Umbilical cord (tissue), 2 donors: ENCODE results near the gene TLCD1. TPM values are rescaled to one million over a fixed set of nuclear protein-coding genes. Genes with fewer than 3 reads are reported as not detected.
A peak's percentile ranks its signal among the peaks of the same experiment; 100 is the strongest.
"Not testable (repeated sequence)": the region's sequence is repeated elsewhere in the genome, so short reads cannot be mapped to it uniquely, and the experiment has no call there.

Experiments
- DNase-seq: peaks from one replicate; pipeline ENCODE4 v3.0.0-alpha.2; 2015; ENCODE audit warnings: low spot score
- total RNA-seq: library from RNA; depleted of rRNA; stranded (reverse); fragments of >200 nt; gene quantifications from one replicate; pipeline ENCODE4 v1.2.3, GENCODE V29; 2014; ENCODE audit warnings: low replicate concordance; ENCODE audit not compliant: insufficient read depth

Gene TLCD1
- total RNA-seq, 1 donor from 2014 or later = 5.1 TPM

DNA sequence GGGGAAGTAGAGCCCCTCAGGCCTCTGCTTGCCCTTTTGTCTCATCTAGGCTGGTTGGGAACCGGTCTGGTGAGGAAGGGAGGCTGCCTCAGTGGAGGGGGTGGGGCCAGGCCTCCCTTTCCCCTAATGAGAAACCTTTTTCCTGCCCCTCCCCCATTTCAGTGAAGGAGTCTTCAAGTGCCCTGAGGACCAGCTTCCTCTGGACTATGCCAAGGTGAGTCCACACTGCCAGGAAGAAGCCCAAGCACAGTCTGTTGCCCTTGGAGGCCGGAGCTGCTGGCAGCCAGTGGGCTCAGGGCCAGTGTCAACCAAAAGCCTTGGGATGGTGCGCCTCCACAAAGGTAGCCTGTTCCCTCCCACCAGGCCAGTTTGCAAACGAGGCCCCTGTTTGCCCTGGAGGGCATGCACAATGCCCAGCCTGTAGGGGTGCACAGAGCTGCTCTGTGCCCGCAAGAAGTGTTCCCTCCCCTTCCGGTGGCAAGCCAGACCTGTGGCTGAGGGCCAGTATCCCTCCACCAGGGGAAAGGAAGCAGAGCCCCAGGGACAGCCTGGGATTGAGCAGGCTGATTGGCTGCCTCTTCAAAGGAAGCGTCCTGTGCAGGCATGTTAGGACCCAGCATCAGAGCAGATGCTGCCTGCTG lies 21.1 kb upstream of the TLCD1 start:
- no peak for DNase-seq

DNA sequence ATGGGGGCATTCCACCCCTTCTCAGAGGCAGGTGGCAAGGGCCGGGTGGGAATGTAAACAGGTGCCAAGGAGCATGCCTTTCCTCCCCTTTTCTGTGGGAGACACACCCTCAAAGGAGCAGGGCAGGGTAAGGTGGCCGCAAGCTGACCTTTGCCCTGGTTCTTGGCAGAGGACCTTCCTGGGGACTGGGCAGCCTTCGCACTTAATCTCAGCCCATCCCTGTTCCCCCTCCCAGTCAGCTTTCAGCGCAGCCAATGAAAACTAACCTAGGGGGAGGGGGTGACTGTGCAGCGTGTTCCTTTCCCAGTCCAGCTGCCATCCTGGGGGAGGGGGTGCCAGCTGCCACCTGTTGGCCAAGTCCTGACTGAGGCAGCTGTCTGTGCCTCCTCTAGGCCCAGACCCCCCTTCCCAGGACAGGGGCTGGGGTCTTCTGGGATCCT lies 20.6 kb upstream of the TLCD1 start:
- no peak for DNase-seq

DNA sequence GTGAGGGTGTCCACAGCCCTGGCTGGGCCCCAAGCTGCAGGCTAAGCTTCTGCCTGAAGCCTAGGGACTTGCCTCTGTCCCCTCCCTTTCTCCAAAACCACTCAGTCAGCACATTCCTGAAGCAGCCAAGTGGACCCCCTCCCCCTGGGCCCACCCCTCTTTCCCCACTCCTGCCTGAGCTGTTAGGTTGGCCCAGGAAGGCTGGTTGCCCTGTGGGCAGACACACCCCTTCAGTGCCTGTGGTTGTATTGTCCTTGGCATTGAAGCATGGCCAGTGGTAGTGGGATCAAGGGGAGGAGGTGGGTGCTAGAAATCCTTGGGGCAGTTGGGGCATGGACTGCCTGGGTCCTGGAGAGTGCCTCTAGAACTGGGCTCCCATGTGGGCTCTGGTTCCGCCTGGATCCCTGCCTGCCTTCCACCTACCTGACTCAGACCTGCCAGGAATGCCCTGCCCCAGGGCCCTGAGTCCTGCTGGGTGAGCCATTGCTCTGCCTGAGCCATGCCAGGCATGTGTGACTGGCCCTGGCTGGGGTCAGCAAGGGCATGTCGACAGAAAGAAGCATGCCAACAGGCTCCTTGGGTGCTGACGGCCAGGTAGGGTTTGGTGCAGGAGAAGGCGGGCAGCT lies 19.9 kb upstream of the TLCD1 start:
- no peak for DNase-seq

DNA sequence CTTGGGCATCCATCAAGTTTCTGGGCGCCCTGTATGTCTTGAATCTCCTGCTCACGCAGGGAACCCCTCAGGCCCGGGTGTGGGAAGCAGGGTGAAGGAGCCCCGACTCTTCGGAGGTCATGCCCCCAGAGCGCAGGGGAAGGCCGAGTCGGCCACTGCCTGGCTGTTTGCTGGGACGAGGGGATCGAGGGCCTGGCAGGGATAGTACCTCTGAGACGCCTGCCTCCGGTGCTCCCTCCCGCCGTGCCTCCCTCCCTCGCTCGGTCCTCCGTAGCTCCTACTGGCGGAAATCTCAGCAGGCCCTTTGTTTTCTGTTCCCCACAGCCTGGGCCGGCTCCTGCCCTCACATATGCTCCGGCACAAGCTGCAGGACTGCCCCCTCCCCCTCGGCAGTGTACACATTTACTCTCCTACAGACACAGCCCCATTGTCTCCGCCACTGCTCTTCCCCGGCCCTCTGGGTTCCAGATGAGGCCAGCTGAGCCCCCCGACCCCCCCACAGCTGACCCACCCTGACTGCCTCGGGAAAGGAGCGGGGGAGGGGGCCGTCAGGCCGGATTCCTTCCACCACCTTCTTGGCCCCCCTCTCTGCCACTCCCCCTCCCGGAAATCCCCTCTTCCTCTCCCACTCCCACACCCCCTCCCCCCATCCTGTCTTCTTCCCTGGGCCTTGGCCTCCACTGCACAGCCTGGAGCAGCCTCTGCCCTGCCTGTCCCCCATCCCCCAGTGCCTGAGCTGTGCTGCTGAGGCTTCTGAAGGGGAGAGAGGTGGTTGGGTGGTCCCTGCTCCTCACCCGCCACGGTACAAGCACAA lies 19.1 kb upstream of the TLCD1 start:
- peak; percentile 58 for DNase-seq

DNA sequence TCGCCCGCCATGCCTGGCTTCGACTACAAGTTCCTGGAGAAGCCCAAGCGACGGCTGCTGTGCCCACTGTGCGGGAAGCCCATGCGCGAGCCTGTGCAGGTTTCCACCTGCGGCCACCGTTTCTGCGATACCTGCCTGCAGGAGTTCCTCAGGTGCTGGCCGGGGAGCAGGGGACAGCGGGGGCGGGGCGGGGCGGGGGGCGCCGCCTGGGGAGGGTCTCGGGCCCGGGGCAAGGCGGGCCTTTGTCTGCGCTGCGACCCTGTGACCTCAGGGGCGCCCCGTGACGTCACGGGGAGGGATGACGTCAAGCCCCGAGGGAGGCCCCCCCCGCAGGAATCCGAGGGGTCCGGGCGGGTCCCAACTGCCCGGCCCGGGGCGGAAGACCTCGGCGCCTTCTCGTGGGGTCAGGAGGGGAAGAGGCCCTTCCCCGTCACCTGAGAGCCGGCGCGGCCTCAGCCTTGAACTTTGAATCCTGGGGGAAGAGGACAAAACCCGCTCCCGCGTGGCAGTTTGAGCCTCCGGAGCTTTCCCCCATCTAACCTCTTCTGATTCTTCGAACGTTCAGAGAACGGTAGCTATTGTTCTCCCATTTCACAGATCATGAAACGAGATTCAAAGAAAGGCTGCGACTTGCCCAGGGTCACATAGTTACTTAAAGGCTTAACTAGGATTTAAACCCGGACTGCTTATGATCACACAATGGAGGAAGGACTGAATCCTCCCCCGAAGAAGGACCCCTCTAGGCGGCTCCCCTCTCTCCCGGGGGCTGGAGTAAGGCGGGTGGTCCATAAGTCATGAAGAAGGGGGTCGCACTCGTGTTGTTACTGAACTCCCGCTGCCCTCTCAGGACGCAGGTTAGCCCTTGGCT lies 18.3 kb upstream of the TLCD1 start:
- DNase-seq = no peak

DNA sequence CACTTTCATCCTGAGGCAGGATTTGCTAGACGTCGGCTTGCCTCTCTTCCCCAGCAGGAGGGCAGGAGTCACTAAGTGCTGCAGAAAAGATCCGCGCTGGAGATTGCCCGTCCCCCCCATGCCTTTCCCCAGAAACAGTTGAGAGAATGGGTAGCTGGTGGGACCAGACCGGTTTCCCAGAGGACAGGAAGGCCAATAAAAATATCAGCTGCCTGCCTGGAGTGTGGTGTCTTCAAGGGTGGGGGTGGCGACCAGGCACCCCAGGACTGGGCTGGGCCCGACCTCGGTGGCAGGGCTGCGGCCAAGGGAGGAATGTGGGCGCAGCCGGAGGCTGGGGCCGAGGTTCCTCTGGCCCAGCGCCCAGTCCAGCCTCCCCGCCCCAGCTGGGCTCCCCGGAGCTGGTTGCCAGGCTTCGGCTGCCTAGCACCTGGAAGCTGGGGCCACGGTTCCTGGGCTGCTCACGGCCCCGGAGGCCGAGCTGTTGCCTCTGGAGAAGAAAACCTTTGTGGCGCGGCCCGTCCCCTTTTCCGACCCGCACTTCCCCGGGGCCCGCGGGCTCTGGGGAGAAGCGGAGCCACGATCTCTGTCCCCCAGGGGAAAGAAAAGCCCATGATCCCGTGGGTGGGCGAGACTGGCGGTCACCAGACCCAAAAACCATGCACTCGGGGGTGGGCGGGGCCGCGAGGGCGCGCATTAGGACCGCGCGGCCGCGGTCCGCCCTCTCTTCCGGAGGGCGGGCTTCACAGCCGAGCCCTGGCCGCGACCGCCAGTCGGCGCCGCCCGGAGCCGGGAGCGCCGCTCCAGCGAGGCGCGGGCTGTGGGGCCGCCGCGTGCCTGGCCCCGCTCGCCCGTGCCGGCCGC lies 17.4 kb upstream of the TLCD1 start, which contains the start of gene TRAF4:
TSS of gene TRAF4 (plus strand) at position 769 of the 861 bp plus-strand sequence. CDS start 102 bp downstream, outside the sequence.
- peak; percentile 88 for DNase-seq

DNA sequence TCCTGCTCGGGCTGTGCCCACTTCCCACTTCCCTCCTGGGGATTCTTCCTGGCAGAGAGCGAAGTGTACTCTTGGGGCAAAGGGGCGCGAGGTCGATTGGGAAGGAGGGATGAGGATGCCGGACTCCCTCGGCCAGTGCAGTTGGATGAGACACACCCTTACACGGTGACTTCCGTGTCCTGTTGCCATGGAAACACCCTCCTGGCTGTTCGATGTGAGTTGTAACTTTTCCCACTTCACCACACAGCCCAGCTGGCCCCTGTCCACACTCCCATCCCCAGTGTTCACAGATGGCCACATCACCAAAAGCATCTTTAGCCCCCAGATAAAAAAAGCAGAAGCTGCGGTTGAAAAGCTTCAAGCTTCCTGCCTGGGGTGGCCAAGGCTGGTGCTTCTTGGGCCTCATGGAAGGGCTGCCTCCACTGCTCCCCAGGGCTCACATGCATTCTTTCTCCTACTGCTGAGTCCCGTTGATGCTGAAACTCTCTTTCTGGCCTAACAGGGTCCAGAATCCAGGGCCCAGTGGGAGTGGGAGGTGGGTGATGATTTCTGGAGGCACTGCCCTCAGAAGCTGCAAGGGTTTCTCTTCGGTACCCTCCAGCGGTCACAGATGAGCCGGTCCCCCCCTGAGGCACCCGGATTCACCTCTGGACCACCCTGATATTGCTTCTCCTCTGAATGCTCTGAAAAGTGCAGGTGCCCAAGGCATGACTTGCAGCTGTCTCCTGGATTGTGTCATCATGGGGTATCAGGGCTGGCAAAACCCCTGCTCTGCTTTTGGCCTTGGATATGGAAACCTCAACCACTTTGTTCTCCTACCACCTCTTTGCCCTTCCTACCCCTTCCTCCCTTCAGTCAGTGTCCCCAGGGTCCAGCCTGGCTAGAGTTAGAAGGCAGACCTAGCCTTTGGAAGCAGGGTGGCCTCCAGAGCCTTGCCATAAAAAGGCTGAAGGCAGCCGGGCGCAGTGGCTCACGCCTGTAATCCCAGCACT lies 15.6 kb upstream of the TLCD1 start:
- DNase-seq = no peak

DNA sequence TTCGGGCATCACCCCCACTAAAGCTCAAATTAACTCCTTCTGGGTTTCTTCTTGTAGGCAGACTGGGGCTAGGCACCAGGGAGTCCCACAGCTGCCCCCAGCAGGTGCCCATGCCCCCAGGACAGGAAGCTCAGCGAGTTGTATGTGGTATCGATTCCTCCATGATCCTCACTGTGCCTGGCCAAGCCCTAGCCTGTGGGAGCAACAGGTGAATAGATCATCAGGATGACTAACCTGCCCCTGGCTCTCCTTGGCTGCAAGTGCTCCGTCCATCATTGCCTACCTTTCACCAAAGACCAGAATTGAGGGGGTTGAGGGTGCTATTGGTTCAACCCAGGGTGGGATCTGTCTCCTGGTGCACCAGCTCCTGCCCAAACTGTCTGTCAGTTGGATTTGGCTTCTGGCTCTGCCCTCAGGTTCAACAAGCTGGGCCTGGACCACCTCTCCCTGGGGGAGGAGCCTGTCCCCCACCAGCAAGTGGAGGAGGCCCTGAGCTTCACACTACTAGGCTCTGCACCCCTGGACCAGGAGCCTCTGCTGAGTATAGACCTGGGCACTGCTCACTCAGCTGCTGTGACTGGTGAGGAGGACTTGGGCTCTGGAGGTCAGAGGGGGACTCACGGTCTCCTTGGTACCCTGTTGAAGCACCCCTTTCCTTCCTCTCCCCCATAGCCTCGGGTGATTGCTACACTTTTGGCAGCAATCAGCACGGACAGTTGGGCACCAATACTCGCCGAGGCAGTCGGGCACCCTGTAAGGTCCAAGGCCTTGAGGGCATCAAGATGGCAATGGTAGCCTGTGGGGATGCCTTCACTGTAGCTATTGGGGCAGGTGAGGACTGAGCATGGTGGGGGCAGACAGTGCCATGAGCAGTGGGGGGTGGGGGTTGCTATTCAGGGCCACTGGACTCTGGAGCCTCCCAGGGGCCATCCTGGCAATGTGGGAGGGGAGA lies 14.6 kb upstream of the TLCD1 start:
- no peak for DNase-seq

DNA sequence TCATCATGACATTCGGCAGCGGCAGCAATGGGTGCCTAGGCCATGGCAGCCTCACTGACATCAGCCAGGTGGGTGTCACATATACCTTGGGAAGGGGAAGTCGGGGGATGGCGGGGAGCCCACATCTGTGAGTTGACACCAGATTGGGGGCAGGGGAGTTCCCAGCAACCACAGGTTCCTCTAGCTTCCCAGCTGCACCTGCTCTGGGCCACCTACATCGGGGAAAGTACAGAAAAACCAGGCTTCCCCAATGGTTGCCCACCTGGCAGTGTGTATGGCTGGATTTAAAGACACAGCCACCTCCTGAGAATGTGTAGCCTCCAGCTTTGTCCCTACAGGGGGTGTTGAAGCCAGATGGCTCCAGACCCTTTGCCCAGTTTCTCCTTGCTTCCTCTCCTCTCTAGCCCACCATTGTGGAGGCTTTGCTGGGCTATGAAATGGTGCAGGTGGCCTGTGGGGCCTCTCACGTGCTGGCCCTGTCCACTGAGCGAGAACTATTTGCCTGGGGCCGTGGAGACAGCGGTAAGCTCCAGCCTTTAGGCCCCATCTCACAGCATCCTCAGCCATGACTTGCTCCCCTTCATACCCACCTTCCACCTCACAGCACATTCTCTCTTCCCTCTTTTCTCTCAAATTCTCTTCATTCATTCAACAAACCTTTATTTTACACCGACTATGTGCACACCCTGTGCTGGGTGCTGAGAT lies 12.8 kb upstream of the TLCD1 start:
- DNase-seq = no peak

DNA sequence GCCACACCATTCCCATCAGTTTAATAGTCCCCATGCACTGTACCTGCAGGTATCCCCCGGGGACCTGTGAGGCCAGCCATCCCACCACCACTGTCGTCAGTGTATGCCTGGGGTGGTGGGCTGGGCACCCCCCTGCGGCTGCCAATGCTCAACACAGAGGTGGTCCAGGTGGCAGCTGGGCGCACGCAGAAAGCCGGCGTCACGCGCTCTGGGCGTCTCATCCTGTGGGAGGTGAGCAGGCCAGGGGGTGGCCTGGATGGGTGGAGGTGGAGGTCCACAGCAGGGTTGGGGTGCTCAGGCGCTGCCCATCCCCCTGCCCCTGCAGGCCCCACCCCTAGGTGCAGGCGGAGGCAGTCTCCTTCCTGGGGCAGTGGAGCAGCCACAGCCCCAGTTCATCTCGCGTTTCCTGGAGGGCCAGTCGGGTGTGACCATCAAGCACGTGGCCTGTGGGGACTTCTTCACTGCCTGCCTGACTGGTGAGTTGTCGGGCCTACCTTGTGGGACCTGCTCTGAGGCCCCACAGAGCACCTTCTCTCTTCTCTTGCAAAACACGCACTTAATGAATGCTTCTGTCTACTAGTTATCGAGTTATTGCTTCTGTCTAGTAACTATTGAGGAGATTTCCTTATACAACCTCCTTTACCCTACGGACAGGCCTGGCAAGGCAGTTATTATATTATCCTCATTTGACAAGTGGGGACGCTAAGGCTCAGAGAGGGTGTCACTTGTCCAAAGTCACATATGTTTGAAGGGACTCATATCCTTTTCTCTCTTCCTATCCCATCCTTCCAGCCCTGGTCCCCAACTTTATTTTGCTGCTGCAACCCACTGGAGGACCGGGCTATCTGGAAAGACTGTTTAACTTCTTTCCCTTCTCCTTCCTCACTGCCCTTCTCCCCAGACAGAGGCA lies 12.0 kb upstream of the TLCD1 start:
- no peak for DNase-seq

DNA sequence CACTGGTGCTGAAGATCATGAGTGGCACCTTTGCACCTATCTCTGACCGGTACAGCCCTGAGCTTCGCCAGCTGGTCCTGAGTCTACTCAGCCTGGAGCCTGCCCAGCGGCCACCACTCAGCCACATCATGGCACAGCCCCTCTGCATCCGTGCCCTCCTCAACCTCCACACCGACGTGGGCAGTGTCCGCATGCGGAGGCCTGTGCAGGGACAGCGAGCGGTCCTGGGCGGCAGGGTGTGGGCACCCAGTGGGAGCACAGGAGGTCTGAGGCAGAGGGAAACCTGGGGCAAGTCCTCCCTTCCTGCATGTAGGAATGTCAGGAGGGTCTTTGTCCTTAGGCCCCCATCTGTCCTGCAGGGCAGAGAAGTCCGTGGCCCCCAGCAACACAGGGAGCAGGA lies 11.3 kb upstream of the TLCD1 start:
- DNase-seq = no peak

DNA sequence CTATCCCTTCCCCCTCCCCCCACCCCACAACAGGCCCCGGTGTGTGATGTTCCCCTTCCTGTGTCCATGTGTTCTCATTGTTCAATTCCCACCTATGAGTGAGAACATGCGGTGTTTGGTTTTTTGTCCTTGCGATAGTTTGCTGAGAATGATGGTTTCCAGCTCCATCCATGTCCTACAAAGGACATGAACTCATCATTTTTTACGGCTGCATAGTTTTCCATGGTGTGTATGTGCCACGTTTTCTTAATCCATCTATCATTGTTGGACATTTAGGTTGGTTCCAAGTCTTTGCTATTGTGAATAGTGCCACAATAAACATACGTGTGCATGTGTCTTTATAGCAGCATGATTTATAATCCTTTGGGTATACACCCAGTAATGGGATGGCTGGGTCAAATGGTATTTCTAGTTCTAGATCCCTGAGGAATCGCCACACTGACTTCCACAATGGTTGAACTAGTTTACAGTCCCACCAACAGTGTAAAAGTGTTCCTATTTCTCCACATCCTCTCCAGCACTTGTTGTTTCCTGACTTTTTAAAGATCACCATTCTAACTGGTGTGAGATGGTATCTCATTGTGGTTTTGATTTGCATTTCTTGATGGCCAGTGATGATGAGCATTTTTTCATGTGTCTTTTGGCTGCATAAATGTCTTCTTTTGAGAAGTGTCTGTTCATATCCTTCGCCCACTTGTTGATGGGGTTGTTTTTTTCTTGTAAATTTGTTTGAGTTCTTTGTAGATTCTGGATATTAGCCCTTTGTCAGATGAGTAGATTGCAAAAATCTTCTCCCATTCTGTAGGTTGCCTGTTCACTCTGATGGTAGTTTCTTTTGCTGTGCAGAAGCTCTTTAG lies 10.1 kb upstream of the TLCD1 start:
- DNase-seq = not testable (repeated sequence)

DNA sequence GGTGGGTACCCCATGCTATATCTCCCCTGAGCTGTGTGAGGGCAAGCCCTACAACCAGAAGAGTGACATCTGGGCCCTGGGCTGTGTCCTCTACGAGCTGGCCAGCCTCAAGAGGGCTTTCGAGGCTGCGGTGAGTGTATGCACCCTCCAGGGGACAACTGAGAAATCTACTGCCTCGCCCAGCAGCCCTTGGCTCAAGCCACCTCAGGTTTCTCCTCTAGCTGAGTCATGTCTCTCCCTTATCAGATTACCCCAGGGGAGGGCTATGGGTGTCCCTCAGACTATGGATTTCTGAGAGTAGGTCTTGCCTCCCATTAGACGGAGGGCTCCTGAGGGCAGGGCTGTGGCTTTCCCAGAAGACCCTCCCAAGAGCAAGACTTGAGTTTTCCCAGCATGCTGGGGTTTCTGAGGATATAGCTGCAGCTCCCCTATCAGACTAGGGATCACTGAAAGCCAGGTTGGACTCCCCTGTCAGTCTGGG lies 9.2 kb upstream of the TLCD1 start:
- DNase-seq = no peak

DNA sequence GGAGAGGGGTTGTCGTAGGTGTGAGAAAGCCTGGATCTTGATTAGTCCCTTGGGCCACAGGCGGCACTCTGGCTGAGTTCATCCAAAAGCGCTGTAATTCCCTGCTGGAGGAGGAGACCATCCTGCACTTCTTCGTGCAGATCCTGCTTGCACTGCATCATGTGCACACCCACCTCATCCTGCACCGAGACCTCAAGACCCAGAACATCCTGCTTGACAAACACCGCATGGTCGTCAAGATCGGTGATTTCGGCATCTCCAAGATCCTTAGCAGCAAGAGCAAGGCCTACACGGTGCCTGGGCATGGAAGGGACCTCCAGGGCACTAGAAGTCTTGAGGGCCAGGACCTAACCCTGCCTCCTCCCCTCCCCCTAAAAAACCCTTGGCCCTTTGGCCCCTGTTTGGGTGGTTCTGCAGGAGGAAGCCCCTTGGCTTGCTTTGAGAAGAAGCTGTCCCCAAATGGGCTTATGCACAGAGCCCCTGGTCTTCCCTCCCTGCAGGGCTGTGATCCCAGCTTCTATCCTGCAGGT lies 8.7 kb upstream of the TLCD1 start:
- no peak for DNase-seq

DNA sequence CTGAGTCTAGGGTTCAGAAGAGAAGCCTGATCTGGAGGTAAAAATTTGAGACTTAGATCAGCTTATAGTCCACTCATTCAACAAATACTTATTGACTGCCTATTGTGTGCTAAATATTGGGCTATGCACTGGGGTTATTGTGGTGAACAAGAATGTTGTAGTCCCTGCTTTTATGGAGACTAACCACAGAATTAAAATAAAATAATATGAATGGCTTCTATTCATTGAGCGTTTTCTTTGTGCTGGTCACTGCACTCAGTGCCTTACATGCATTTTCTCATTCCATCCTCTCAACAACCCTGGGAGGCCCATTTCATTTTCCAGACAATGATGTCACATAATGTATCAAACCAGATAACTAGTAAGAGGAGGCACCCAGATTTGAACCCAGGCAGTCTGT lies 7.3 kb upstream of the TLCD1 start:
- DNase-seq = no peak
